SK-N-SH (cell line): ENCODE data around the gene ZFX. TPM values are rescaled to one million over a fixed set of nuclear protein-coding genes. Genes with fewer than 3 reads are reported as not detected.

Experiments used
- CTCF ChIA-PET: fragments of 300-600, 350-600 bp; formaldehyde crosslinking; extraction: SDS; loops from one replicate; lab custom pipeline; 2021; lab: Yijun Ruan, JAX
- POLR2A ChIA-PET: fragments of 350-600 bp; sonication (Branson Sonifier 250); formaldehyde crosslinking; extraction: SDS; loops from one replicate; lab custom pipeline; 2020; ENCODE audit warnings: antibody characterized with exemption, inconsistent platforms; lab: Yijun Ruan, JAX
- DNase-seq: peaks from one replicate; pipeline ENCODE4 v3.0.0; 2012
- H2AFZ ChIP-seq: fragments of 200-600 bp; sonication (generic); 2 replicates; pipeline ENCODE4 v1.8.1; 2016; ENCODE audit warnings: antibody characterized with exemption, mild to moderate bottlenecking, low read depth
- H3F3A ChIP-seq: fragments of 200-600 bp; sonication (generic); replicated peaks from 2 replicates; pipeline ENCODE3; 2016; ENCODE audit warnings: antibody characterized with exemption, mild to moderate bottlenecking; ENCODE audit not compliant: insufficient read depth
- H3K27ac ChIP-seq, 2 experiments: fragments of 200-500 bp in 1 of 2; fragments of 200-600 bp in 1 of 2; sonication (Bioruptor generic) in 1 of 2; sonication (generic), shearing (Covaris generic) in 1 of 2; 2 replicates each; pipeline versions ENCODE4 v1.5.1 to v1.6.1; 2014 to 2016; ENCODE audit warnings: low read depth in 2 of 2, inconsistent platforms in 1 of 2, low read length in 1 of 2, mild to moderate bottlenecking in 1 of 2, mixed read lengths in 1 of 2
- H3K27me3 ChIP-seq: fragments of 200-600 bp; sonication (generic), shearing (Covaris generic); 2 replicates; pipeline ENCODE4 v1.6.1; 2016; ENCODE audit warnings: mixed run types; ENCODE audit not compliant: insufficient read depth
- H3K36me3 ChIP-seq, 2 experiments: fragments of 200-500 bp in 1 of 2; fragments of 200-600 bp in 1 of 2; sonication (Bioruptor generic) in 1 of 2; sonication (generic) in 1 of 2; replicated peaks in 1 of 2; 2 replicates each; pipeline versions ENCODE3 to v1.5.1; 2014 to 2016; ENCODE audit warnings: low read length in 1 of 2, mild to moderate bottlenecking in 1 of 2; ENCODE audit not compliant: insufficient read depth in 2 of 2, control insufficient read depth in 1 of 2
- H3K4me1 ChIP-seq, 2 experiments: fragments of 200-500 bp in 1 of 2; fragments of 200-600 bp in 1 of 2; sonication (Bioruptor generic) in 1 of 2; sonication (generic), shearing (Covaris generic) in 1 of 2; 2 replicates each; pipeline versions ENCODE4 v1.5.1 to v1.6.1; 2014 to 2016; ENCODE audit warnings: low read depth in 1 of 2, low read length in 1 of 2, mixed run types in 1 of 2; ENCODE audit not compliant: insufficient read depth in 2 of 2, control insufficient read depth in 1 of 2
- H3K4me2 ChIP-seq: fragments of 200-600 bp; sonication (generic), shearing (Covaris generic); 2 replicates; pipeline ENCODE4 v1.6.1; 2017; ENCODE audit warnings: mixed run types
- H3K4me3 ChIP-seq, 2 experiments: fragments of 200-500 bp in 1 of 2; fragments of 200-600 bp in 1 of 2; sonication (Bioruptor generic) in 1 of 2; sonication (generic), shearing (Covaris generic) in 1 of 2; 2 replicates each; pipeline versions ENCODE4 v1.5.1 to v1.8.1; 2014 to 2016; ENCODE audit warnings: low read depth in 2 of 2, inconsistent platforms in 1 of 2, low read length in 1 of 2, mild to moderate bottlenecking in 1 of 2, mixed read lengths in 1 of 2, moderate library complexity in 1 of 2
- H3K79me2 ChIP-seq: fragments of 200-600 bp; sonication (generic); 2 replicates; pipeline ENCODE4 v1.8.1; 2017; ENCODE audit warnings: mild to moderate bottlenecking; ENCODE audit not compliant: insufficient read depth
- H3K9ac ChIP-seq: fragments of 200-600 bp; sonication (generic); 2 replicates; pipeline ENCODE4 v1.6.1; 2017; ENCODE audit warnings: mixed run types
- H3K9me2 ChIP-seq: fragments of 200-600 bp; sonication (generic); 2 replicates; pipeline ENCODE4 v1.6.1; 2017; ENCODE audit warnings: mixed run types
- H3K9me3 ChIP-seq: fragments of 200-600 bp; sonication (generic); 2 replicates; pipeline ENCODE4 v1.6.1; 2017; ENCODE audit warnings: mixed run types, mild to moderate bottlenecking, moderate library complexity
- H4K20me1 ChIP-seq: fragments of 200-600 bp; sonication (generic); 2 replicates; pipeline ENCODE4 v1.6.1; 2017; ENCODE audit warnings: mild to moderate bottlenecking, mixed run types; ENCODE audit not compliant: insufficient read depth
- CHD2 ChIP-seq: fragments of 150-350 bp; IDR thresholded peaks from 2 replicates; pipeline ENCODE4 v1.6.1; 2018; ENCODE audit warnings: low read length; ENCODE audit not compliant: partially characterized antibody
- ELF1 ChIP-seq: IDR thresholded peaks from 2 replicates; pipeline ENCODE4 v1.4.0; 2012
- FOXJ3 ChIP-seq: sonication (generic); formaldehyde crosslinking; IDR thresholded peaks from 2 replicates; pipeline ENCODE4 v1.5.1; 2020; ENCODE audit warnings: mild to moderate bottlenecking, missing genetic modification reagents
- GABPA ChIP-seq: IDR thresholded peaks from 2 replicates; pipeline ENCODE4 v1.4.0; 2012; ENCODE audit warnings: low read depth, mild to moderate bottlenecking
- MXI1 ChIP-seq: IDR thresholded peaks from 2 replicates; pipeline ENCODE4 v1.6.1; 2012; ENCODE audit warnings: mild to moderate bottlenecking, low read depth, low read length, improper control_type of control experiment
- NFIC ChIP-seq: IDR thresholded peaks from 2 replicates; pipeline ENCODE4 v1.4.0; 2012; ENCODE audit warnings: borderline replicate concordance
- NRF1 ChIP-seq: IDR thresholded peaks from 2 replicates; pipeline ENCODE4 v1.6.1; 2012; ENCODE audit warnings: low read depth, mild to moderate bottlenecking, low read length
- PBX3 ChIP-seq: IDR thresholded peaks from 2 replicates; pipeline ENCODE4; 2012
- POLR2AphosphoS5 ChIP-seq: IDR thresholded peaks from 2 replicates; pipeline ENCODE4 v1.6.1; 2012; ENCODE audit warnings: low read depth, low read length
- RCOR1 ChIP-seq: fragments of 150-350 bp; IDR thresholded peaks from 2 replicates; pipeline ENCODE4 v1.6.1; 2017; ENCODE audit warnings: antibody characterized with exemption, low read length
- RXRA ChIP-seq: IDR thresholded peaks from 2 replicates; pipeline ENCODE4 v1.4.0; 2012; ENCODE audit warnings: low read depth, mild to moderate bottlenecking, borderline replicate concordance
- SIN3A ChIP-seq: IDR thresholded peaks from 2 replicates; pipeline ENCODE4 v1.6.1; 2012; ENCODE audit warnings: low read depth, mild to moderate bottlenecking, low read length, moderate library complexity, borderline replicate concordance
- SMC3 ChIP-seq: IDR thresholded peaks from 2 replicates; pipeline ENCODE4 v1.6.1; 2012; ENCODE audit warnings: low read depth, low read length, improper control_type of control experiment
- TAF1 ChIP-seq: IDR thresholded peaks from 2 replicates; pipeline ENCODE4 v1.6.1; 2012; ENCODE audit warnings: low read depth, mild to moderate bottlenecking, low read length, moderate library complexity, borderline replicate concordance
- WGBS: methylation state at CpG from one replicate; pipeline ENCODE4 v1.1.6; 2017; ENCODE audit warnings: low lambda C conversion rate; 5-methylcytosine and 5-hydroxymethylcytosine counted together
- polyA plus RNA-seq, 3 experiments: library from polyadenylated mRNA; depleted of rRNA; stranded (reverse); fragments of >200 nt; gene quantifications; 2 replicates each; pipeline ENCODE4 v1.2.3, GENCODE V29; 2012
- TF ChIP-seq, protein P1 (sequence below): fragments of 150-350 bp; IDR thresholded peaks from 2 replicates; pipeline ENCODE4 v1.6.1; 2017; ENCODE audit warnings: antibody characterized with exemption, low read length, low read depth, borderline replicate concordance
- TF ChIP-seq, protein P2 (sequence below): IDR thresholded peaks from 2 replicates; pipeline ENCODE4 v1.4.0; 2012; ENCODE audit warnings: low read depth, borderline replicate concordance

ZFX gene
- polyA plus RNA-seq, 1 of the 3 experiments (the other 2 are of a cell fraction), result 9.0 TPM

GRCh38 chrX:24148535-24149350, 786 bp upstream of the ZFX start:
- no peaks in the 10 kb centered on the region for H3K27me3 ChIP-seq
- WGBS, result 5% methylated on average over 29 of the region's 35 CpGs
- peak; percentile 66 for DNase-seq
- H4K20me1 ChIP-seq, result peaks cover 34% of the 10 kb centered on the region
- H3K9me2 ChIP-seq, result no peaks in the 10 kb centered on the region
- H3K36me3 ChIP-seq, result peaks cover 0 to 5% of the 10 kb centered on the region in 2 experiments
- peak overlapping the region; percentile 62 to 86 for H3K4me3 ChIP-seq
- POLR2A ChIA-PET, result interaction anchor here (0.7 to 1.2 kb wide), 2 partner anchors 11 to 133 kb away, joined by 3 to 4 read pairs; no protein-coding TSS in a partner anchor
- peak overlapping the region; percentile 61 for H2AFZ ChIP-seq
- peak overlapping the region; percentile 78 for H3K4me2 ChIP-seq
- peak overlapping the region; percentile 96 for H3K9ac ChIP-seq
- TF ChIP-seq NRF1 (no peak), GABPA (no peak), PBX3 (peak; percentile 64), SIN3A (no peak), ELF1 (no peak), NFIC (no peak), POLR2AphosphoS5 (peak; percentile 62; the same call in 1 of the 2 replicates), RXRA (no peak), TAF1 (peak; percentile 16; the same call in 1 of the 2 replicates)
- TF ChIP-seq, protein P1, sequence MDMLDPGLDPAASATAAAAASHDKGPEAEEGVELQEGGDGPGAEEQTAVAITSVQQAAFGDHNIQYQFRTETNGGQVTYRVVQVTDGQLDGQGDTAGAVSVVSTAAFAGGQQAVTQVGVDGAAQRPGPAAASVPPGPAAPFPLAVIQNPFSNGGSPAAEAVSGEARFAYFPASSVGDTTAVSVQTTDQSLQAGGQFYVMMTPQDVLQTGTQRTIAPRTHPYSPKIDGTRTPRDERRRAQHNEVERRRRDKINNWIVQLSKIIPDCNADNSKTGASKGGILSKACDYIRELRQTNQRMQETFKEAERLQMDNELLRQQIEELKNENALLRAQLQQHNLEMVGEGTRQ, result no peak
- peak overlapping the region; percentile 95 to 98 for H3K27ac ChIP-seq
- H3K4me1 ChIP-seq, result peaks cover 26 to 55% of the 10 kb centered on the region in 2 experiments
- CTCF ChIA-PET, result interaction anchor here (0.6 to 1.4 kb wide), 4 partner anchors 17 to 95 kb away, joined by 3 read pairs; no protein-coding TSS in a partner anchor
- peaks cover 50% of the 10 kb centered on the region for H3F3A ChIP-seq
- peaks cover 34% of the 10 kb centered on the region for H3K79me2 ChIP-seq
- H3K9me3 ChIP-seq, result no peaks in the 10 kb centered on the region

GRCh38 chrX:24150051-24150790, 692 bp downstream of the ZFX start:
- H3K9me2 ChIP-seq, result no peaks in the 10 kb centered on the region
- no peaks in the 10 kb centered on the region for H3K27me3 ChIP-seq
- ChIA-PET POLR2A (interaction anchor here (1.2 kb wide), 1 partner anchor 132 kb away, joined by 4 read pairs; no protein-coding TSS in a partner anchor), CTCF (interaction anchor here (1.2 to 1.6 kb wide), 3 partner anchors 15 to 96 kb away, joined by 3 to 7 read pairs (median 3); partner anchors contain the start of gene EIF2S3)
- peak overlapping the region; percentile 86 to 95 for H3K4me3 ChIP-seq
- H3F3A ChIP-seq, result peaks cover 52% of the 10 kb centered on the region
- peak; percentile 98 for DNase-seq
- H3K79me2 ChIP-seq, result peaks cover 49% of the 10 kb centered on the region
- peak overlapping the region; percentile 95 to 98 for H3K27ac ChIP-seq
- no peaks in the 10 kb centered on the region for H3K9me3 ChIP-seq
- peak overlapping the region; percentile 85 for H3K4me2 ChIP-seq
- H3K9ac ChIP-seq, result peak overlapping the region; percentile 96
- under 1% methylated on average over 21 of the region's 79 CpGs for WGBS
- H3K4me1 ChIP-seq, result peaks cover 32 to 69% of the 10 kb centered on the region in 2 experiments
- no peak overlapping the region; the same call in 1 of the 2 replicates for H2AFZ ChIP-seq
- peaks cover 49% of the 10 kb centered on the region for H4K20me1 ChIP-seq
- peaks cover 0 to 5% of the 10 kb centered on the region in 2 experiments for H3K36me3 ChIP-seq
- TF ChIP-seq SMC3 (peak; percentile 32; the same call in 1 of the 2 replicates), FOXJ3 (CRISPR knock-in tag) (no peak), TAF1 (peak; percentile 93), PBX3 (peak; percentile 13; the same call in 1 of the 2 replicates), CHD2 (peak; percentile 64), RCOR1 (peak; percentile 72), MXI1 (peak; percentile 56; the same call in 1 of the 2 replicates)
- TF ChIP-seq, protein P1, result no peak
- TF ChIP-seq, protein P2, sequence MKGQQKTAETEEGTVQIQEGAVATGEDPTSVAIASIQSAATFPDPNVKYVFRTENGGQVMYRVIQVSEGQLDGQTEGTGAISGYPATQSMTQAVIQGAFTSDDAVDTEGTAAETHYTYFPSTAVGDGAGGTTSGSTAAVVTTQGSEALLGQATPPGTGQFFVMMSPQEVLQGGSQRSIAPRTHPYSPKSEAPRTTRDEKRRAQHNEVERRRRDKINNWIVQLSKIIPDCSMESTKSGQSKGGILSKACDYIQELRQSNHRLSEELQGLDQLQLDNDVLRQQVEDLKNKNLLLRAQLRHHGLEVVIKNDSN, result peak; percentile 64
